GM19043 (cell line): ENCODE results near the gene CLNS1A.
A peak's percentile ranks its signal among the peaks of the same experiment; 100 is the strongest.
"Not testable (repeated sequence)": the region's sequence is repeated elsewhere in the genome, so short reads cannot be mapped to it uniquely, and the experiment has no call there.

ENCODE experiments used
- ATAC-seq: cut with Tn5 transposase; IDR thresholded peaks from one replicate; pipeline ENCODE4 v1.9.1; 2021; ENCODE audit warnings: low read depth; ENCODE audit not compliant: unreplicated experiment

Gene CLNS1A

GRCh38 chr11:77619576-77620198 lies 17.9 kb downstream of the CLNS1A start:
- ATAC-seq = no peak

DNA sequence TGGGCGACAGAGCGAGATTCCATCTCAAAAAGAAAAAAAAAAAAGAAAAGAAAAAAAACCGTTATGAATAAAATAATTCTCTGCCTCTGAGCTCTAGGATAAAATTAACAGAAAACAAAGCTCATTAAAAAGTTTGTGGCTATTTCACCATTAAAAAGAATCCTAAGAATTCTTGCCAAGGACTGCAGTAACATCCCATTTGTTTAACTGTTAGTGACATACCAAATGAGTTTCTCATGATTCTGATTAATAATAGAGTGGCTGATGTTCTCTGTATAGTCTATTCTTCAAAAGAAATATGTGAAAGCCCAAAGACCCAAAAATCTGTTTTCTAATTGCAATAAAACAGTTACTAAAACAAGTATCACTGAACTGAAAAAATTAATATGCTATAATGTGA lies 19.7 kb downstream of the CLNS1A start:
- ATAC-seq = no peak

- no peak for ATAC-seq
Observed at GRCh38 chr11:77611921-77612320, 25.7 kb downstream of the CLNS1A start.

- ATAC-seq = no peak
Observed at GRCh38 chr11:77609234-77609633, 28.4 kb downstream of the CLNS1A start.

DNA sequence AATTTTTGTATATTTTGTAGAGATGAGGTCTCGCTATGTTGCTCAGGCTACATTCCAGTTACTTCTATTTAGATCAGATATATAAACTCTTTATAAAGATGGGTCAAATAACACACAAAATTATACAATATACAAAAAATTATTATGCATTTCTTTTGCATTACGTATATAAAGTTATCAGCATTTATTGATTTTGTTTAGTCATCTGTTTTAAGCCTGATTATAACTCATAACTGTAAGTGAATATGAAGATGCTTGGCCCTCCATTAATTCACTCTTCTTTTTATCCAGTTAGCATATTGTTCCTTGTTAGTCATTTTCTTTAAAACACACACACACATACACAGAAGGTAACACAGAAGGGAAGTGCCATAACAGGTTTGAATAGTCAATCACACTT lies 33.3 kb downstream of the CLNS1A start:
- ATAC-seq = no peak

- ATAC-seq = no peak
Observed at GRCh38 chr11:77602381-77603088, 35.1 kb downstream of the CLNS1A start.

- no peak for ATAC-seq
Observed at GRCh38 chr11:77598195-77598594, 39.4 kb downstream of the CLNS1A start.

DNA sequence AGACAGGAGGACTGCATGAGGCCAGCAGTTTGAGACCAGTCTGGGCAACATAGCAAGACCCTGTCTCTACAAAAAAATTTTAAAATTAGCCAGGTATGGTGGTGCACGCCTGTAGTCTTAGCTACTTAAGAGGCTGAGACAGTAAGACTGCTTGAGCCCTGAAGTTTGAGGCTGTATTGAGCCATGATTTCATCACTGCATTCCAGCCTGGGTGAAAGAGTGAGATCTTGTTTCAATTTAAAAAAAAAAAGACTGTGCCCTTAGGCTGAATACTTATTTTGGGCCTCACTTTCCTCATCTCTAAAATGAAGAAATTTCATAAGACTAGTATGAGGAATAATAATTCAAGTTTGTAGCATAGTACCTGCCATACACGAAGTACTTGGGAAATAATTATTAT lies 41.0 kb downstream of the CLNS1A start:
- no peak for ATAC-seq

GRCh38 chr11:77593883-77594282 lies 43.7 kb downstream of the CLNS1A start:
- ATAC-seq = no peak

GRCh38 chr11:77592727-77593126 lies 44.9 kb downstream of the CLNS1A start:
- ATAC-seq = no peak

GRCh38 chr11:77590194-77590782 lies 47.3 kb downstream of the CLNS1A start:
- ATAC-seq = peak; percentile 11

DNA sequence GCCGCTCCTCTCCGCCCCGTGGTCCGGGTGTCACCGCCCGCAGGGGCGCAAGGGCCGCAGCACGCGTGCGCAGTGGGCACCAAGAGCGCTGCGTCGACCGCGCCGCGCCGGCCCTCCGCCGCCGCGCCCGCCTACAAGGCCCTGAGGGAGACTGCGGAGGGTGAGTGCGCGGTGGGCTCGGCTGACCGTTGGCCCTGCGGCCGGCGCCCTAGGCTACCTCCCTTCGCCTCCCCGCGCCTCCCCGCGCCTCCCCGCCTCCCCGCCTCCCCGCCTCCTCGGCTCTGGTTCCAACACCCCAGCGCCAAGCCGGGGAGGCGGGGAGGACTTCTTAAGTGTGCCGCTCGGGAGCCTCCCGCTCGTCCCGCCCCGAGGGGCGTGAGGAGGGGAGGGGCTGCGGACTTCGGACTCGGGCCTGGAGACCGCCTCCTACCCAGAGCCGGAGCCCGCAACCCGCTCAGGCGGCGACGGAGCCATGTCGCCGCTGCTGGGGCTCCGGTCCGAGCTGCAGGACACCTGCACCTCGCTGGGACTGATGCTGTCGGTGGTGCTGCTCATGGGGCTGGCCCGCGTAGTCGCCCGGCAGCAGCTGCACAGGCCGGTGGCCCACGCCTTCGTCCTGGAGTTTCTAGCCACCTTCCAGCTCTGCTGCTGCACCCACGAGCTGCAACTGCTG lies 47.9 kb downstream of the CLNS1A start, which contains the start of gene AQP11:
AQP11 (plus strand) TSS at position 433 of the 673 bp plus-strand sequence; CDS start at position 473, 40 bp downstream.
- ATAC-seq = peak; percentile 86

- ATAC-seq = peak; percentile 22
Observed at GRCh38 chr11:77589181-77589520, 48.4 kb downstream of the CLNS1A start.

- ATAC-seq = no peak
Observed at GRCh38 chr11:77580712-77581337, 56.8 kb downstream of the CLNS1A start.

DNA sequence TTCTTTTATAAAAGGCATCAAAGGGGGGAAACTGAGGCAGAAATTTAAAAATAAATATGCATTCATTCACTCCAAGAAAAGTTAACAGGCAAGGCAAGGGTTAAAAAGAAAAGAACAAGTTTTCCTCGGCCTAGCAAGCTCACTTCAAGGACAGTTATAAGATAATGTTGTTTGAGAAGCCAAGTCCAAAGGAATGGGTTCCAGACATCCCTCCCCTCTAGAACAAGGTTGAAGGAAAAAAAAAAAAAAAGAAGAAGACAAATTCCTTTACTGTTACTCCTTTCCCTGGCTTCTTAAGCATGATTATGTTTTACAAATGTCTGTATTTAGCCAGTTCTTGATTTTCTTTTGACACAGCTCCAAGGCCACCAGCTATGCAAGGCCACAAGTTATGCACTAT lies 62.2 kb downstream of the CLNS1A start:
- not testable (repeated sequence) for ATAC-seq

- ATAC-seq = not testable (repeated sequence)
Observed at GRCh38 chr11:77570896-77571295, 66.7 kb downstream of the CLNS1A start.

DNA sequence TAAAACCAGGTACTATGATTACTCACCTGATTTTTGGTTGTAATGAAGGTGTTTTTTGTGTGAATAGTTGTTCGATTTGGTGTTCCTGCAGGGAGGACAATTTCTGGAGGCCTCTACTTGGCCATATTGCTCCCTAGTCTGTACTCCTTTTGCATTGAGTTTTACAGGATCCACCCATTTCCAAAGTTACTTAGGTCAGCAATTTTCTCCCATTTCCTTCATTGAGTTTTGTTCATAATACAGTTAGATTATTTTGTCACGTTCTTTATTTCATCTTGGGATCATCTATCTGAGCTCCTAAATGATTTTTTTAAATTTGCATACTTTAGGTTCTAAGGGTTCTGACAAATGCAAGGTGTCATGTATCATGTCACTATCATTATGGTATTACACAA lies 67.9 kb downstream of the CLNS1A start:
- no peak for ATAC-seq

DNA sequence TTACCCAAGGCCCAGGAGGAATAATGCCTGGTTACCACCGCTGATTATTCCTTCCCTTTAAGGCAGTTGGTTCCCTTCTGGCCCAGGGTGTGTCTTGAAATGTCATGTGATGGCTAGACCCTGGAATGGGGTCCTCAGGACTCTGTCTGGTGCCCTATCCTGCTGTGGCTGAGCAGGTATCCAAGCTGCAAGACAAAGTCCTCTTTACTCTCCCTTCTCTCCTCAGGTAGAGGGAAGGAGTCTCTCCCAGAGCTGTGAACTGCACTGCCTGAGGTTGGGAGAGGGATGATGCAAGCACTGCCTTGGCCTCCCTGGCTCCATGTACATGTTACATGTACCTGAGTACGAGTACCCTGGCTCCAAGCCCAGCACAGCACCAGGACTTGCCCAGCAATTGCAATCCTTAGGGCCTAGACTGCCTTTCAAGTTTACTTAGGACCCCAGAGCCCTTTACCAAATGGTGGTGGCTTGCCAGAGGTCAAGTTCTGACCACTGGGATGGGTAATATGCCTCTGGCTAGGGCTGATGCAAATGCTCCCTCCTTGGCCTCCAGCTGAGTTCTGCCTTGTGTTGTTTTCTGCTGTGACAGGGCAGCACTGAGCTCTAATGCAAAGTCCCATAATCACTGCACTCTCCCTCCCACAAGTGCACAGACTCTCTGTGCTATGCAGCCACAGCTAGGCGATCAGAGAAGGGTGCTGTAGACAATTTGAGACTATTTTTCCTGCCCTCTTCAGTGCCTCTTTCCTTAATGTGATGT lies 68.5 kb downstream of the CLNS1A start:
- ATAC-seq = no peak

DNA sequence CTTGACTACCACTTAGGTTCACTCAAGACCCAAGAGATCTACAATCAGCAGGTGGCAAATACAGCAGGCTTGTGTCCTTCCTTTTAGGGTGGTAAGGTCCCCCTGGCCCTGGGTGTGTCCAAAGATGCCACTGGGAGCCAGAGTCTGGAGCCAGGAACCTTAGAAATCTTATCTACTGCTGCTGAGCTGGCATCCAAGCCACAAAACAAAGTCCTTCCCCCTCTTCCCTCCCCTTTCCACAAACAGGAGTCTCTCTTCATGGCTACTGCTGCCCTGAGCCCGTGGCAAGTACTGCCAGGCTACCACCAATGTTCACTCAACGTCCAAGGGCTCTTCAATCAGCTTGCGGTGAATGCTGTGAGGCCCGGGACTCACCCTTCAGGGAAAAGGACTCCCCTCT lies 69.3 kb downstream of the CLNS1A start:
- ATAC-seq = no peak
